Fibroblast of lung (primary cell): Measurements from ENCODE around the gene TBC1D22A. TPM values are rescaled to one million over a fixed set of nuclear protein-coding genes. Genes with fewer than 3 reads are reported as not detected.

Source experiments
- DNase-seq, 2 donors: peaks; one replicate each; pipeline versions ENCODE4 v3.0.0 to v3.0.0-alpha.2; 2010; ENCODE audit warnings: low read depth in 2 of 2
- H2AFZ ChIP-seq: 2 replicates; pipeline ENCODE4 v1.5.1; 2012; ENCODE audit warnings: low read length, control low read depth, inconsistent platforms
- H3K27ac ChIP-seq: 2 replicates; pipeline ENCODE4 v1.5.1; 2011; ENCODE audit warnings: low read length, control low read depth; ENCODE audit not compliant: insufficient read depth
- H3K27me3 ChIP-seq: 2 replicates; pipeline ENCODE4 v1.5.1; 2011; ENCODE audit warnings: mild to moderate bottlenecking, low read length; ENCODE audit not compliant: control insufficient read depth, insufficient read depth
- H3K36me3 ChIP-seq: 2 replicates; pipeline ENCODE4 v1.5.1; 2011; ENCODE audit warnings: low read length; ENCODE audit not compliant: control insufficient read depth, insufficient read depth
- H3K4me1 ChIP-seq: 2 replicates; pipeline ENCODE4 v1.5.1; 2011; ENCODE audit warnings: low read length; ENCODE audit not compliant: control insufficient read depth, insufficient read depth; ENCODE audit errors: extremely low read depth
- H3K4me2 ChIP-seq: 2 replicates; pipeline ENCODE4 v1.5.1; 2011; ENCODE audit warnings: low read length, control low read depth; ENCODE audit not compliant: insufficient read depth; ENCODE audit errors: extremely low read depth
- H3K4me3 ChIP-seq, 4 experiments: fragments of 200-600 bp in 1 of 4; sonication (generic) in 1 of 4; replicated peaks in 1 of 4; 2 replicates each; pipeline ENCODE4 v1.5.1; 2011 to 2016; ENCODE audit warnings: low read length in 4 of 4, low read depth in 3 of 4, mild to moderate bottlenecking in 3 of 4, control low read depth in 2 of 4, inconsistent platforms in 1 of 4, mixed read lengths in 1 of 4; ENCODE audit not compliant: insufficient read depth in 1 of 4; ENCODE audit errors: control extremely low read depth in 1 of 4
- H3K79me2 ChIP-seq: 2 replicates; pipeline ENCODE4 v1.5.1; 2012; ENCODE audit warnings: mild to moderate bottlenecking, low read length, inconsistent platforms; ENCODE audit not compliant: control insufficient read depth, insufficient read depth
- H3K9ac ChIP-seq: 2 replicates; pipeline ENCODE4 v1.5.1; 2011; ENCODE audit warnings: mild to moderate bottlenecking, low read length, control low read depth; ENCODE audit not compliant: insufficient read depth
- H3K9me3 ChIP-seq: 2 replicates; pipeline ENCODE4 v1.5.1; 2012; ENCODE audit warnings: low read depth, low read length; ENCODE audit not compliant: control insufficient read depth, insufficient read depth
- H4K20me1 ChIP-seq: 2 replicates; pipeline ENCODE4 v1.5.1; 2011; ENCODE audit warnings: low read length; ENCODE audit not compliant: control insufficient read depth, insufficient read depth; ENCODE audit errors: extremely low read depth
- CTCF ChIP-seq, 2 donors: IDR thresholded peaks in 1 of 2; conservative IDR thresholded peaks in 1 of 2; 1 replicate in 1 of 2; 2 replicates in 1 of 2; pipeline ENCODE4 v1.5.1; 2011 to 2012; ENCODE audit warnings: low read length in 2 of 2, control low read depth in 1 of 2, inconsistent platforms in 1 of 2, low read depth in 1 of 2, mild to moderate bottlenecking in 1 of 2
- EZH2 ChIP-seq: IDR thresholded peaks from 2 replicates; pipeline ENCODE4 v1.5.1; 2012; ENCODE audit warnings: low read length, control low read depth, mild to moderate bottlenecking; ENCODE audit errors: missing control alignments
- polyA plus RNA-seq, 2 donors: library from polyadenylated mRNA; depleted of rRNA in 1 of 2; stranded (reverse) in 1 of 2; unstranded in 1 of 2; fragments of >200 nt; gene quantifications; 2 replicates each; pipeline ENCODE4 v1.2.1, GENCODE V29; 2011 to 2012; ENCODE audit warnings: missing spikeins in 1 of 2
- total RNA-seq: library from RNA; depleted of rRNA; stranded (reverse); fragments of >200 nt; gene quantifications from 2 replicates; pipeline ENCODE4 v1.2.1, GENCODE V29; 2014

TBC1D22A gene
- total and polyA plus RNA-seq, 2 donors (not counting 1 experiment from before 2014, with no cell fraction given), result 11.6 to 17.6 TPM

DNA sequence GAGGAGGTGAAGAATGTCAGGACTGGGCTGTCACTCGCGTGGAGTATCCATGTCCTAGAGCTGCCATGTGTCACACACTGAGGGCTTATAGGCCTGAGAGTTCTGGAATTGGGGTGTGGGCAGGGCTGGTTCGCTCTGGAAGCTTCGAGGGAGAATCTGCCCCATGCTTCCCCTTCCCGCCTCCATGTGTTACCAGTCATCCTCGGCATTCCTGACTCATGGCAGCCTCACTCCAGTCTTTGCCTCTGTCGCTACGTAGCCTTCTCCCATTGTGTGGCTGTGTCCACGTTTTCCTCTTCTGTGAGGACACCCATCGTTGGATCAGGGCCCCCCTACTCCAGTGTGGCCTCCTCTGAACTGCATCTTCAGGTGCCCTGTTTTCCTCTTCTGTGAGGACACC lies 301.2 kb downstream of the TBC1D22A start:
- no peak for DNase-seq

GRCh38 chr22:47064016-47064415 lies 301.6 kb downstream of the TBC1D22A start:
- no peaks in the 10 kb centered on the region for H3K27me3 ChIP-seq
- H2AFZ ChIP-seq, result no peak overlapping the region
- no peaks in the 10 kb centered on the region for H3K4me1 ChIP-seq
- DNase-seq, result no peak
- no peaks in the 10 kb centered on the region for H3K36me3 ChIP-seq
- no peaks in the 10 kb centered on the region for H4K20me1 ChIP-seq
- no peak overlapping the region for H3K9ac ChIP-seq
- H3K27ac ChIP-seq, result no peak overlapping the region
- TF ChIP-seq EZH2 (no peak), CTCF (conservative IDR thresholded peaks at IDR 0.05 in 1 of 2, IDR thresholded peaks at IDR 0.05 in 1 of 2; ENCODE audit: low read depth in 1 of 2, low read length in 2 of 2) (no peak)
- H3K9me3 ChIP-seq, result no peaks in the 10 kb centered on the region
- no peak overlapping the region for H3K4me2 ChIP-seq
- no peaks in the 10 kb centered on the region for H3K79me2 ChIP-seq
- no peak overlapping the region for H3K4me3 ChIP-seq

More for the DNA sequence above, 301.2 kb downstream of the TBC1D22A start:
- H3K4me1 ChIP-seq, result no peaks in the 10 kb centered on the region
- no peaks in the 10 kb centered on the region for H3K27me3 ChIP-seq
- H3K27ac ChIP-seq, result no peak overlapping the region
- no peaks in the 10 kb centered on the region for H3K9me3 ChIP-seq
- no peak overlapping the region for H3K9ac ChIP-seq
- TF ChIP-seq CTCF (conservative IDR thresholded peaks at IDR 0.05 in 1 of 2, IDR thresholded peaks at IDR 0.05 in 1 of 2; ENCODE audit: low read depth in 1 of 2, low read length in 2 of 2) (no peak), EZH2 (no peak)
- H3K4me3 ChIP-seq, result no peak overlapping the region
- no peak overlapping the region for H2AFZ ChIP-seq
- H3K4me2 ChIP-seq, result no peak overlapping the region
- H3K79me2 ChIP-seq, result no peaks in the 10 kb centered on the region
- no peaks in the 10 kb centered on the region for H3K36me3 ChIP-seq
- H4K20me1 ChIP-seq, result no peaks in the 10 kb centered on the region

- TF ChIP-seq EZH2 (no peak), CTCF (conservative IDR thresholded peaks at IDR 0.05 in 1 of 2, IDR thresholded peaks at IDR 0.05 in 1 of 2; ENCODE audit: low read depth in 1 of 2, low read length in 2 of 2) (no peak)
- H3K79me2 ChIP-seq, result no peaks in the 10 kb centered on the region
- no peaks in the 10 kb centered on the region for H3K9me3 ChIP-seq
- H3K27ac ChIP-seq, result no peak overlapping the region
- H3K27me3 ChIP-seq, result no peaks in the 10 kb centered on the region
- no peak for DNase-seq
- no peak overlapping the region for H3K4me2 ChIP-seq
- H4K20me1 ChIP-seq, result no peaks in the 10 kb centered on the region
- no peak overlapping the region for H3K4me3 ChIP-seq
- no peaks in the 10 kb centered on the region for H3K4me1 ChIP-seq
- no peak overlapping the region for H3K9ac ChIP-seq
- no peaks in the 10 kb centered on the region for H3K36me3 ChIP-seq
- no peak overlapping the region for H2AFZ ChIP-seq
These were observed 302.0 kb downstream of the TBC1D22A start for GRCh38 chr22:47064416-47064815.
